ENCODE data around the gene NMNAT3.

- TF ChIP-seq CTCF (IDR thresholded peaks at IDR 0.05; ENCODE audit: low read depth, low read length): no peak
- no peak for TF ChIP-seq EZH2phosphoT487 (IDR thresholded peaks at IDR 0.05; ENCODE audit: low read depth)
These were observed 6.7 kb downstream of the NMNAT3 start for GRCh38 chr3:139671107-139671506.

All from OCI-LY3 (cell line).